ENCODE data around the gene ATAD3A. TPM values are rescaled to one million over a fixed set of nuclear protein-coding genes. Genes with fewer than 3 reads are reported as not detected.
A peak's percentile ranks its signal among the peaks of the same experiment; 100 is the strongest.

ATAD3A gene
- total RNA-seq, 2 experiments from 2014 or later = 26.2 to 26.5 TPM

DNA sequence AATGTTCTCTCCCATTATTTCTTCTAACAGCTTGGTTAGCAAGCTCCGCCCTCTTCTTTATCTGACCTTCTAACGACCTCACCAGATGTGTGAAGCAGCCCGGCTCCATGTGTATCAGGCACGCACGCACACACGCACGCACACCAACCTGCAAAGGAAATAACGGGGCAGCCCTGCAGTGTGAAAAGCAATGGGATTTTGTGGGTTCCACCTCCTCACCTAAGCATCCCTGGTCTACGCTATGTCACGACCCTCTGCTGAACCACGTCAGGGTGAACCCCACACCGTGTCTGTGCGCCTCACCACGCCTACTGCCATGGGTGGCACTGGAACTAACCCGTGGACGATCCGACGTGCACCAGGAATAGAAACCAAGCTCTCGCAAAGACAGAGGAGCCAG is 52.3 kb downstream of the ATAD3A start:
- ChIA-PET CTCF (no interaction called here), POLR2A (interaction anchor here (1.2 kb wide), 1 partner anchor 13 kb away, joined by 5 read pairs; no protein-coding TSS in a partner anchor)
- Mint-ChIP-seq H3K4me3 (no peak overlapping the region), H3K27me3 (no peaks in the 10 kb centered on the region), H3K27ac (no peak overlapping the region), H3K4me1 (peaks cover 12% of the 10 kb centered on the region), H3K36me3 (ENCODE audit: low read depth) (peaks cover 55% of the 10 kb centered on the region), H3K9me3 (no peaks in the 10 kb centered on the region)
- no peak for DNase-seq

DNA sequence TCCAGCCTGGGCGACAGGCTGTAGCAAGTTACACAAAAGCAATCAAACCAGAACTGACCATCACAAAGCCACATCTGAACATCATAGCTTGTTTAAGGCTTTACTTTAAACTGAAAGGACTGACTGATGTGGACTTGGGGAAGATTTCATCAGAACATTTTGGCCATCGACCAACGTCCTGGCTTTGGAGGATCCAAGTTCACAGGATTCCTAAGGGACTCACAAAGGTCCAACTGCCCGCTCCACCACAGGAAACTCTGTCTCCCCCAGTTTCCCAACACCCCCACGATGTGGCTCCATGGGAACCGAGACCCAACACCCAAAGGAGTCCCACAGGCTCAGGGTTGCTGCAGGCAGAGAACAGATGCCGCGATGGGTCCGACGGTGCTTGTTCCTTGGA is 53.4 kb downstream of the ATAD3A start:
- peaks cover 21% of the 10 kb centered on the region for H3K4me1 Mint-ChIP-seq
- peaks cover 63% of the 10 kb centered on the region for H3K36me3 Mint-ChIP-seq (ENCODE audit: low read depth)
- H3K27ac Mint-ChIP-seq = no peak overlapping the region
- no peak overlapping the region for H3K4me3 Mint-ChIP-seq
- no peaks in the 10 kb centered on the region for H3K9me3 Mint-ChIP-seq
- H3K27me3 Mint-ChIP-seq = no peaks in the 10 kb centered on the region
- POLR2A ChIA-PET = interaction anchor here (1.2 kb wide), 1 partner anchor 14 kb away, joined by 5 read pairs; no protein-coding TSS in a partner anchor
- CTCF ChIA-PET = no interaction called here
- DNase-seq = no peak

DNA sequence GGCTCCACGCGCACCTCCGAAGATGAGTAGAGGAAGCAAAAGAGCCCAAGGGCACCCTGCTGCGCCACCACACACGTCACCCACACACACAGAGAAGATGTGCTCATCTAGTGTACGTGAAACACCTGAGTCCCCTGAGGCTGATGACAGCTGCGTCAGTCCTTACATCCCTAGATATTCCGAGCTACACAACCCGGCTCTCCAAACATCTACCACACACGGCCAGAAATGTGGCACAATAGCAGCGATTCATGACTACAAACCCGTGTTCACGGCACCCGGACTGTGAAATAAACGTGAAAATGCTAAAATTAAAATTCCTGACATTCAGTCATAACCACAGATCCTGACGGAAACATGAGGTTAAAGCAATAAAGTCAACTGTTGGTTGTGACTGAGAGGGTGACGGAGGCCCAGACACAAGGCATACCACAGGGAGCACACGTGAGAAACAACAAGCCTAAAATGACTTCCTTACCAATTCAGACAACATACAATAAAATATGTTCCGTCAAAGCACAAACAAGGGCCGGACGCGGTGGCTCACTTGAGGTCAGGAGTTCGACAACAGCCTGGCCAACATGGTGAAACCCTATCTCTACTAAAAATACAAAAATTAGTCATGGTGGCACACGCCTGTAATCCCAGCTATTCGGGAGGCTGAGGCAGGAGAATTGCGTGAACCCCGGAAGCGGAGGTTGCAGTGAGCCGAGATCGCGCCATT is 55.4 kb downstream of the ATAD3A start:
- CTCF ChIA-PET = no interaction called here
- no peak overlapping the region for H3K27ac Mint-ChIP-seq
- H3K4me1 Mint-ChIP-seq = peaks cover 30% of the 10 kb centered on the region
- no peak overlapping the region for H3K4me3 Mint-ChIP-seq
- H3K36me3 Mint-ChIP-seq (ENCODE audit: low read depth) = peaks cover 63% of the 10 kb centered on the region
- POLR2A ChIA-PET = interaction anchor here (0.7 to 1.3 kb wide), 2 partner anchors 11 to 115 kb away, joined by 3 to 6 read pairs; no protein-coding TSS in a partner anchor
- no peaks in the 10 kb centered on the region for H3K27me3 Mint-ChIP-seq
- H3K9me3 Mint-ChIP-seq = no peaks in the 10 kb centered on the region
- no peak for DNase-seq

DNA sequence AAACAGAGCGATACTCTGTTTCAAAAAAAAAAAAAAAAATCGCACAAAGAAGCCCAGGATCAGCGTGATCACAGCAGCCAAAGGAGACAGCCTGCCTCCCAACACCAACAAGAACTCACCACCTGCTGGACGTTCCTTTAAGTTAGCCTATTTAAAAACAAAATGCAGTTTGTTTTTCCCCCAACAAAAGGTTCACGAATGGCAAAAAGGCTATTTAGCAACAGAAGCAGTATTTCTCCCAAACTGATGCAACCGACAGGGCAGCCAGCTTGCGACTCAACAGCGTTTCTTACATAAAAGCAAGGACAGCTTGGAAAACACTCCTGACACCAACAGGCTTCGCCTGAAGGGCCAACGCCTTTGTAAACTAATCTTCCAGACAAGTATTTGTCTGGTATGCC is 55.9 kb downstream of the ATAD3A start:
- CTCF ChIA-PET = no interaction called here
- no peak overlapping the region for H3K4me3 Mint-ChIP-seq
- DNase-seq = no peak

DNA sequence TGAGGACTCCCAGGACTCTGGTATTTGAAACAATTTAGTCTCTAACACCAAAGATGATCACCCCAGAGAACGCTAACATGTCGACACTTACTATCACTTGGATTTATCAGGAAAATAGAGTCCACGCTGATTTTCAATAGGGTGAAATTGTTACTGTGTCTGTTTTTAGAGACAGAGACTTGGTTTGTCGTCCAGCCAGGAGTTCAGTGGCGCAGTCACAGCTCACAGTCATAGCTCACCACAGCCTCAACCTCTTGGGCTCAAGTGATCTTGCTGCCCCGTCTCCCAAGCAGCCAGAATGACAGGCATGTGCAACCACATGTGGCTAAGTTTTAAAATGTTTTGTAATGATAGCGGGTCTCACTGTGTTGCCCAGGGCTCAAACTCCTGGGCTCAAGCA is 57.4 kb downstream of the ATAD3A start:
- H3K4me3 Mint-ChIP-seq = no peak overlapping the region
- H3K4me1 Mint-ChIP-seq = peaks cover 39% of the 10 kb centered on the region
- H3K27ac Mint-ChIP-seq = no peak overlapping the region
- H3K27me3 Mint-ChIP-seq = no peaks in the 10 kb centered on the region
- DNase-seq = no peak
- POLR2A ChIA-PET = interaction anchor here (1.2 to 1.3 kb wide), 2 partner anchors 65 to 108 kb away, joined by 3 read pairs; no protein-coding TSS in a partner anchor
- peaks cover 53% of the 10 kb centered on the region for H3K36me3 Mint-ChIP-seq (ENCODE audit: low read depth)
- CTCF ChIA-PET = no interaction called here
- no peaks in the 10 kb centered on the region for H3K9me3 Mint-ChIP-seq

More for the DNA sequence above, 55.9 kb downstream of the ATAD3A start:
- POLR2A ChIA-PET = interaction anchor here (0.7 to 1.3 kb wide), 2 partner anchors 10 to 115 kb away, joined by 3 to 6 read pairs; no protein-coding TSS in a partner anchor
- Mint-ChIP-seq H3K27ac (no peak overlapping the region), H3K27me3 (no peaks in the 10 kb centered on the region), H3K9me3 (no peaks in the 10 kb centered on the region), H3K36me3 (ENCODE audit: low read depth) (peaks cover 58% of the 10 kb centered on the region), H3K4me1 (peaks cover 33% of the 10 kb centered on the region)

DNA sequence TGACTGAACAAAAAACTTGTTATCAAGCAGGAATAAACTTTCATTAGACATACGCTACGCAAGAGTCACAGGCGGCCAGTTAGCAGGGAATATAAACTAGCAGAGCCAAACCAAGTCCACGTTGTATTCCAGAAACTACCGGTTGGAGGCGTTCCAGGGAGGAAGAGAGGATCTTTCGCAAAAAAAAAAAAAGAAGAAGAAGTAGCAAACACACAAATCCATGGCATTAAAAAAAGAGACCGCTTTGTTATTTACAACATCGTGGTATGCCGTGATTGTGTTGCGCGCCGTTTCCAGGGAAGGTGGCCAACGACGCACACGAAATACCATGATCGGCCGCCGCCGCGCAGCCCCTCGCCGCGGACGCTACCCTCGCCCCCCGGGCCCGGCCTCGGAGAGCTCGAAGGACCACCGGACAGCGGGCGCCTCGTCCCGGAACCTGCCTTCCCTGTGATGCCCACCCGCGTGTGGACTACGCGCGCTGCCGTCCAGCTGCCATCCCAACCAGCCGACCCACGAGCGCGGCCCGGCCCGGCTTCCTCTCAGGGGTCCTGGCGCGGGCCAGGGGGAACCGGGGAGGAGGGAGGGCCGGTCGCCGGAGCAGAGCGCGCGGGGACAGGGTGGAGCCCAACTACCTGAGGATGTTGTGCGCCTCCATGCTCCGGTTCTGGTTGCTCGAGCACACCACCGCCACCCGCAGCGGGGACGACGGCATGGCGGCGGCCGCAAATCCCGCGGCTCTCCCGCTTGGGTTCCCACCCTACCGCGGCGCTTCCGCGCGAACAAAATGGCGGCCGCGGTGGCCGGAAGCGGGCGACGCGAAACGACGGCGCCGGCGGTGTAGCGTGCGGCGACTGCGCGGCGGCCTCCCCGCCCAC is 62.1 kb downstream of the ATAD3A start:
- CTCF ChIA-PET = interaction anchor here (0.7 to 1.3 kb wide), 2 partner anchors 15 to 39 kb away, joined by 3 to 4 read pairs; no protein-coding TSS in a partner anchor
- Mint-ChIP-seq H3K36me3 (ENCODE audit: low read depth) (peaks cover 29% of the 10 kb centered on the region), H3K4me3 (peak overlapping the region; percentile 94), H3K27ac (peak overlapping the region; percentile 95), H3K27me3 (no peaks in the 10 kb centered on the region), H3K9me3 (no peaks in the 10 kb centered on the region), H3K4me1 (peaks cover 40% of the 10 kb centered on the region)
- DNase-seq = peak; percentile 80
- POLR2A ChIA-PET = interaction anchor here (0.7 to 1.2 kb wide), 3 partner anchors 25 to 41 kb away, joined by 3 to 8 read pairs (median 3); partner anchors contain the start of gene MIB2

DNA sequence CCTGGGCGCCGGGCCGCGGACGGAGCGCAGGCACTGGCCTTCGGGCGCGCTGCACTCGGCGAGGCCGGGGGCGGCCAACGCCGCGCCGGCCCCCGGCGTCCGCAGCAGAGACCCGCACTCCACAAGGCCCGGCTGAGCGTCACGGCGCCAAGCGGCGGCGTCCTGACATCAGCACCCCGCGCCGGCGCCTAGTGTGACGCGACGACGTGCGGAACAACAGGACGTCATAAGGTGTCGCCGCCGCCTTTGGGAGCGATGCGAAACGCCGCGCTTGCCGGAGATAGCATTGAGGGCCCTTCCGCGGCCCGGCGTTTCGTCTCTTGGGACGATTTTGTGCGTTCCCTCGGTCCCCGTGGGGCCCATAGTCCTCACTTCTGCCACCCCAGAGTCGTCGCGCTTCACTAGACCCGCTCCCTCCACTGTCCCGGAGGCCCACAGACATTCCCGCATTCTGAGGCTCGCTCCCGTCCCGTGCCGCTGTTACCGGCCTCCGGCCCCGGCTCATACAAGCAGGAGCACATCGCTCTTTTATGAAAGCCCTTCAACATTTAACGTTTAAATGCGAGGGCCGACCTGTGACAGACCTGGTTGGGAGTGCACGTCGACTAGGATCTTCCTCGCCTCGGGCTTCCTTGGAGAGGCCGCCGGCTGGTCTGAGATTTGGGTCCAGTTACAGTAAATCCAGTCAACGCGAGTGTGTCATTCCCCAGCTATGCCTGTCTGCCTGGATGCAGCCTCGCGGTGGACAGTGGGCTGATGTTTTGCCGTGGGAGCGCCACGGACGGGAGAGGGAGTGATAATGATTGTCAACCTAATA is 63.0 kb downstream of the ATAD3A start, which contains the start of gene SSU72:
Gene SSU72, minus strand, starts transcription at position 143 of the 817 bp plus-strand sequence. CDS start 306 bp downstream, outside the sequence.
- Mint-ChIP-seq H3K36me3 (ENCODE audit: low read depth) (peaks cover 24% of the 10 kb centered on the region), H3K27ac (peak within 1 kb of the TSS; percentile 97), H3K27me3 (no peaks in the 10 kb centered on the region), H3K4me3 (peak within 1 kb of the TSS; percentile 94), H3K4me1 (peaks cover 33% of the 10 kb centered on the region), H3K9me3 (no peaks in the 10 kb centered on the region)
- CTCF ChIA-PET = interaction anchor here (1.3 kb wide), 1 partner anchor 16 kb away, joined by 4 read pairs; no protein-coding TSS in a partner anchor
- peak; percentile 94 for DNase-seq
- POLR2A ChIA-PET = interaction anchor here (1.1 to 2.0 kb wide), 4 partner anchors 29 to 40 kb away, joined by 3 to 8 read pairs (median 6); partner anchors contain the start of gene MIB2

DNA sequence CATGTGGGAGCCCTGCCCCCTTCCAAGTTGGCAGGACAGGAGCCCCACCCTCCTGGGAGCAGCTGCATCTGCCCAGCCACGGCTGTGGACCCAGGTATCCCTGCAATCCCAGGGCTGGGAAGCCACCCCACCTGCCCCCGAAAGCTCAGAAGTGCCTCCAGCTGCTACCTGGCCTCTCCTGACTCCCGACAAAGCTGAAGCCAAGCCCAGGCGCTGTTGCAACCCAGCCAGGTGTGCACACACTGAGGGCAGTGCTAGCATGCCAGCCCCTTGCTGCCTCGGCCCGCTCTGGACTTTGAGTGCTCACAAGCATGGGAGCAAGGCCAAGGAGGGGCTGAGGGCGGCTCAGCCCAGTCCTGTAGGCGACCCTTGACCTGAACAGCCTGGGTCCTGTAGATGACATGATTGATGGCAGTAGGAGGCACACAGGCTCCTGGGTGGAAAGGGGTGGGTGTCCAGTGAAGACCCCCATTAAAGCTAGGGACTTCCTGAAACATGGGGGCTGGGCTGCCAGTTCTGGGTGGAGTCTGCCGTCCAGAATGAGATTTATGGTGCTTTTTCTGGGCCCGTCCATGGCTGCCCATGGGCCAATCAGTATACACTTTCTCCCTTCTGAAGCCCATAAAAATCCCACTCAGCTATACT is 65.5 kb downstream of the ATAD3A start:
- CTCF ChIA-PET = no interaction called here
- DNase-seq = no peak
- H3K27ac Mint-ChIP-seq = no peak overlapping the region
- H3K4me3 Mint-ChIP-seq = no peak overlapping the region
- peaks cover 20% of the 10 kb centered on the region for H3K4me1 Mint-ChIP-seq
- peaks cover 12% of the 10 kb centered on the region for H3K27me3 Mint-ChIP-seq
- POLR2A ChIA-PET = interaction anchor here (0.6 to 2.0 kb wide), 5 partner anchors 9 to 171 kb away, joined by 3 to 8 read pairs (median 4); partner anchors contain the start of gene MIB2
- H3K9me3 Mint-ChIP-seq = no peaks in the 10 kb centered on the region
- H3K36me3 Mint-ChIP-seq (ENCODE audit: low read depth) = peaks cover 9% of the 10 kb centered on the region

DNA sequence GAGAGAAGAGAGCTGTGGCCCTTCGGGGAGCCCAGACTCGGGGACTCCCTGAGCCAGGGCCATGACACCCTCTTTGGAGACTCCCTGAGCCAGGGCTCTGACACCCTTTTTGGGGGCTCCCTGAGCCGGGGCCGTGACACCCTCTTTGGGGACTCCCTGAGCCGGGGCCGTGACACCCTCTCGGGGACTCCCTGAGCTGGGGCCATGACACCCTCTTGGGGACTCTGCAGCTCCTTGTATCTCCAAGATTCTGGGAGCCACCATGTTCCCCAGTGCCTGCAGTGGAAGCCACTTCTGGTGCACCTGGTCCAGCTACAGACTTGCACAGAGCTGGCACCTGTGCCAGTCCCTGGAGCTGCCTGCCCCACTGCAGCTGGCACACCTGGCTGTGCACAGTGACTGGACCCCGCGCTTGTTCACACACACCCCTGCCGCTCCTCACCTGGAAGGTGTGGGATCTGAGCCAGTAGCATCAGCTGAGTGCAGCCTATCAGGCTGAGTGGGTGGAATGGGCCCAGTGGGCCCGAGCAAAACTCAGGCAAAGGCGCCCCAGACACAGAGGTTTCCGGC is 66.5 kb downstream of the ATAD3A start:
- H3K27ac Mint-ChIP-seq = no peak overlapping the region
- H3K27me3 Mint-ChIP-seq = peaks cover 12% of the 10 kb centered on the region
- H3K4me1 Mint-ChIP-seq = peaks cover 16% of the 10 kb centered on the region
- H3K4me3 Mint-ChIP-seq = no peak overlapping the region
- CTCF ChIA-PET = no interaction called here
- POLR2A ChIA-PET = interaction anchor here (1.0 to 1.5 kb wide), 2 partner anchors 10 to 36 kb away, joined by 4 to 6 read pairs; no protein-coding TSS in a partner anchor
- no peak for DNase-seq
- no peaks in the 10 kb centered on the region for H3K9me3 Mint-ChIP-seq
- H3K36me3 Mint-ChIP-seq (ENCODE audit: low read depth) = peaks cover 8% of the 10 kb centered on the region

DNA sequence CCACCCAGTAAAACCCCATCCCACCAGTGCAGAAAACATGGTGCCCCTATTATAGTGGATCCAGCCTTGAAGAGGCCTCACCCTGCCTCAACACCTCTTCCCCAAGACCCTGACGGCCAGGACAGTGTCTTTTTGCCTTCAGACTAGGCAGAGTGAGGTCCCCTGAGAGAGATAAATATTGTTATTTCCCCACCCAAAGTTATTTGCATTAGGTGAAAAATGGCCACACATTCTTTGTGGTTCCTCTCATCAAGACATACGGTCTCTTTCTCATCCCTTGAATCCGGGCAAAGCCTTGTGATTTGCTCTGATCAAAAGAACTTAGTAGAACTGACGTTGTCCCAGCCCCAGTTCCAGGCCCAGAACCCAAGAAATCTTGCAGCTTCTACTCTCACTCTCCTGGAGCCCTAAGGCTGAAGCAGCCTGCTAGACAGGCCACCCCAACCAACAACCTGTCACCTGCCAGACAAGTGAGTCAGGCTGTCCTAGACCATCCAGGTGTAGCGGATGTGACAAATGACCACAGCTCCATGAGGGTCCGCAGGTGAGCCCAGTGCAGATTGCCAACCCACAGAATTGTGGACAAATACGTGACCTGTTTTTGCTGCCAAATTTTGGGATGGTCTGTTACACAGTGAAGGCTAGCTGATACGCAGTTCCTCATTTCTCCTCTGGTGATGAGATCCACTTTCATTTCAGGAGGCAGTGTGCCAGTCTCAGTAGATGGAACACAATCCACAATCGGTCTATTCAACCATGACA is 70.8 kb downstream of the ATAD3A start:
- Mint-ChIP-seq H3K4me1 (peaks cover 3% of the 10 kb centered on the region), H3K4me3 (no peak overlapping the region), H3K9me3 (no peaks in the 10 kb centered on the region), H3K27ac (no peak overlapping the region), H3K27me3 (peaks cover 14% of the 10 kb centered on the region), H3K36me3 (ENCODE audit: low read depth) (no peaks in the 10 kb centered on the region)
- ChIA-PET CTCF (interaction anchor here (1.1 kb wide), 1 partner anchor 10 kb away, joined by 3 read pairs; no protein-coding TSS in a partner anchor), POLR2A (no interaction called here)
- DNase-seq = no peak
